ENCODE data around the gene PARL.

DNA sequence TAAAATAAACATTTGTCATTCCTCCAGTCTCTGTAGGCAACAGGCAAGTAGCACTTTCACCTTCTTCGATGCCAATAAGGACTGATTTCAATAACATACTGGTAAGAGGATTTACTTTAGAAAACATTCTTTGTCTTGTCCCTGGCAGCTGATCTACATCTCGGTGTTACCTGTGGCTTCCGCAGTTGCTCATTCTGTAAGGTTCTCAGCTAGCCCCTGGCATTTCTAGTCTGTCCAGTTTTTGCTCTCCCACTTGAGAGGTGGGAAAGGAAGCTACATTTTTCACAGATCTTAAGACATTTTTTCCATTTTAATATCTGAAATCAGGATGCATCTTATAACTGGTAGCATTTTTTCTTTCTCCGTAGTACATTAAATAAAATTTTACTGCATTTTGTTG lies 39.6 kb downstream of the PARL start:
- TF ChIP-seq POLR2A (IDR thresholded peaks at IDR 0.05; ENCODE audit: low read depth, low read length), result no peak
- TF ChIP-seq, protein P1, sequence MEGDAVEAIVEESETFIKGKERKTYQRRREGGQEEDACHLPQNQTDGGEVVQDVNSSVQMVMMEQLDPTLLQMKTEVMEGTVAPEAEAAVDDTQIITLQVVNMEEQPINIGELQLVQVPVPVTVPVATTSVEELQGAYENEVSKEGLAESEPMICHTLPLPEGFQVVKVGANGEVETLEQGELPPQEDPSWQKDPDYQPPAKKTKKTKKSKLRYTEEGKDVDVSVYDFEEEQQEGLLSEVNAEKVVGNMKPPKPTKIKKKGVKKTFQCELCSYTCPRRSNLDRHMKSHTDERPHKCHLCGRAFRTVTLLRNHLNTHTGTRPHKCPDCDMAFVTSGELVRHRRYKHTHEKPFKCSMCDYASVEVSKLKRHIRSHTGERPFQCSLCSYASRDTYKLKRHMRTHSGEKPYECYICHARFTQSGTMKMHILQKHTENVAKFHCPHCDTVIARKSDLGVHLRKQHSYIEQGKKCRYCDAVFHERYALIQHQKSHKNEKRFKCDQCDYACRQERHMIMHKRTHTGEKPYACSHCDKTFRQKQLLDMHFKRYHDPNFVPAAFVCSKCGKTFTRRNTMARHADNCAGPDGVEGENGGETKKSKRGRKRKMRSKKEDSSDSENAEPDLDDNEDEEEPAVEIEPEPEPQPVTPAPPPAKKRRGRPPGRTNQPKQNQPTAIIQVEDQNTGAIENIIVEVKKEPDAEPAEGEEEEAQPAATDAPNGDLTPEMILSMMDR (IDR thresholded peaks at IDR 0.05; ENCODE audit: extremely low read depth in 1 of 2, insufficient read depth in 1 of 2, low read depth in 1 of 2, low read length in 2 of 2), result no peak
- no peak for TF ChIP-seq EZH2 (IDR thresholded peaks at IDR 0.05; ENCODE audit: borderline replicate concordance, low read depth, low read length, severe bottlenecking)
- no peak for TF ChIP-seq MAX (IDR thresholded peaks at IDR 0.05; ENCODE audit: insufficient read depth, insufficient read length)
- TF ChIP-seq POLR2AphosphoS5 (IDR thresholded peaks at IDR 0.05; ENCODE audit: insufficient read depth, low read depth, low read length), result no peak
- TF ChIP-seq MYC (IDR thresholded peaks at IDR 0.05; ENCODE audit: low read depth, low read length), result no peak
- TF ChIP-seq FOS (IDR thresholded peaks at IDR 0.05; ENCODE audit: borderline replicate concordance, insufficient read depth, low read length), result no peak
- no peak for TF ChIP-seq JUN (IDR thresholded peaks at IDR 0.05; ENCODE audit: borderline replicate concordance, insufficient read depth, insufficient read length, low read depth)

Data from endothelial cell of umbilical vein (primary cell).